Osteoblast (primary cell): ENCODE measurements around the gene SH3BP2. TPM values are rescaled to one million over a fixed set of nuclear protein-coding genes. Genes with fewer than 3 reads are reported as not detected.
A peak's percentile ranks its signal among the peaks of the same experiment; 100 is the strongest.

Experiments used
- DNase-seq: peaks from one replicate; pipeline ENCODE4 v3.0.0; 2011; ENCODE audit warnings: low spot score, mixed read lengths; ENCODE audit not compliant: insufficient read length; ENCODE audit errors: missing footprints
- H2AFZ ChIP-seq: 2 replicates; pipeline ENCODE4 v1.6.0; 2011; ENCODE audit warnings: mild to moderate bottlenecking, low read length
- H3K27ac ChIP-seq: 2 replicates; pipeline ENCODE4 v1.5.1; 2011; ENCODE audit warnings: mild to moderate bottlenecking, low read depth, low read length, moderate library complexity
- H3K27me3 ChIP-seq: 2 replicates; pipeline ENCODE4 v1.6.0; 2012; ENCODE audit warnings: mild to moderate bottlenecking, control low read depth, inconsistent platforms, low read length, moderate library complexity; ENCODE audit not compliant: insufficient read depth
- H3K36me3 ChIP-seq: 2 replicates; pipeline ENCODE4 v1.5.1; 2011; ENCODE audit warnings: mild to moderate bottlenecking, low read length, control low read depth, moderate library complexity; ENCODE audit not compliant: insufficient read depth
- H3K4me1 ChIP-seq: 2 replicates; pipeline ENCODE4 v1.5.1; 2011; ENCODE audit warnings: mild to moderate bottlenecking, low read length, control low read depth, moderate library complexity; ENCODE audit not compliant: insufficient read depth
- H3K4me2 ChIP-seq: 2 replicates; pipeline ENCODE4 v1.6.0; 2011; ENCODE audit warnings: mild to moderate bottlenecking, low read length; ENCODE audit not compliant: insufficient read depth
- H3K4me3 ChIP-seq: fragments of 200-600 bp; sonication (generic); 3 replicates; pipeline ENCODE4 v1.5.1; 2012; ENCODE audit warnings: mild to moderate bottlenecking, low read length, inconsistent platforms; ENCODE audit not compliant: insufficient read depth
- H3K79me2 ChIP-seq: 2 replicates; pipeline ENCODE4 v1.6.0; 2012; ENCODE audit warnings: mild to moderate bottlenecking, low read length, control low read depth, inconsistent platforms; ENCODE audit not compliant: insufficient read depth
- H3K9me3 ChIP-seq: 2 replicates; pipeline ENCODE4 v1.5.1; 2011; ENCODE audit warnings: low read depth, low read length, control low read depth
- H4K20me1 ChIP-seq: 2 replicates; pipeline ENCODE4 v1.6.0; 2012; ENCODE audit warnings: mild to moderate bottlenecking, low read length, control low read depth; ENCODE audit not compliant: insufficient read depth
- CTCF ChIP-seq: IDR thresholded peaks from 2 replicates; pipeline ENCODE4 v1.5.1; 2011; ENCODE audit warnings: mild to moderate bottlenecking, low read depth, low read length, moderate library complexity; ENCODE audit errors: extremely low read depth
- total RNA-seq: library from RNA; depleted of rRNA; stranded (reverse); fragments of >200 nt; gene quantifications from 2 replicates; pipeline ENCODE4 v1.2.3, GENCODE V29; 2012

Gene SH3BP2
- total RNA-seq, 1 donor, result 26.4 TPM

DNA sequence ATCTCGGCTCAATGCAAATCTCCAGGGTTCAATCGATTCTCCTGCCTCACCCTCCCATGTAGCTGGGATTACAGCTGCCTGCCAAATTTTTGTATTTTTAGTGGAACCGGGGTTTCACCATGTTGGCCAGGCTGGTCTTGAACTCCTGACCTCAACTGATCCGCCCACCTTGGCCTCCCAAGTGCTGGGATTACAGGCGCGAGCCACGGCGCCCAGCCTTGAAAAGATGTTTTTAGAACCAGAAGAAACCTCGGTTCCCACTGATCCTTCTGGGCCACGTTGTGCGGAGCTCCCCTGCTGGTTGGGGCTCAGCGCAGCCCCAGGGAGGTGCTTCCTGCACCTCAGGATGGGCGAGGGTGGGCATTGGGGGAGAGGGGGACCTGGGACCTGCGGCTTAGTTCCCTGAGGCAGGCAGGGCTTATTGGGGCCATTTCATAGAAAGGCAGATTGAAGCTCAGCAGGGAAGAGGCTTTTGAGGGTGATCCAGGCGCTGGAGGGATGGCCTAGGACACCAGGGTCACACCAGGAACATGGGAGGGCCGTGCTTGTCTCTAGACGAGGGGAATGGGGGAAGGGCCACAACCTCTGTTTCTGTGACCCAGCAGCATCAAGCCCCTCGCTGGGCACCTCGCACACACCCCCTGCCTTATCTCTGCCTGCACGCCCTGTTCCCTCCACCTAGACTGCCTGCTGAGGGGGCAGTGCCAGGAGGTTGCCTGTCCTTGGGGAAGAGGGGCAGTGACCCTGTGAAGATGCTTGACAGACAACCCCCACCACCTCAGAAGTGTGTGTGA, 44.4 kb downstream of the SH3BP2 start:
- Histone ChIP-seq H3K36me3 (peaks cover 18% of the 10 kb centered on the region), H3K4me3 (peak overlapping the region; percentile 8), H3K79me2 (no peaks in the 10 kb centered on the region), H2AFZ (no peak overlapping the region), H3K4me1 (peaks cover 19% of the 10 kb centered on the region), H3K27ac (peak overlapping the region; percentile 30), H3K4me2 (peak overlapping the region; percentile 52), H4K20me1 (no peaks in the 10 kb centered on the region), H3K27me3 (no peaks in the 10 kb centered on the region), H3K9me3 (no peaks in the 10 kb centered on the region)
- DNase-seq, result peak; percentile 61
- no peak for TF ChIP-seq CTCF

DNA sequence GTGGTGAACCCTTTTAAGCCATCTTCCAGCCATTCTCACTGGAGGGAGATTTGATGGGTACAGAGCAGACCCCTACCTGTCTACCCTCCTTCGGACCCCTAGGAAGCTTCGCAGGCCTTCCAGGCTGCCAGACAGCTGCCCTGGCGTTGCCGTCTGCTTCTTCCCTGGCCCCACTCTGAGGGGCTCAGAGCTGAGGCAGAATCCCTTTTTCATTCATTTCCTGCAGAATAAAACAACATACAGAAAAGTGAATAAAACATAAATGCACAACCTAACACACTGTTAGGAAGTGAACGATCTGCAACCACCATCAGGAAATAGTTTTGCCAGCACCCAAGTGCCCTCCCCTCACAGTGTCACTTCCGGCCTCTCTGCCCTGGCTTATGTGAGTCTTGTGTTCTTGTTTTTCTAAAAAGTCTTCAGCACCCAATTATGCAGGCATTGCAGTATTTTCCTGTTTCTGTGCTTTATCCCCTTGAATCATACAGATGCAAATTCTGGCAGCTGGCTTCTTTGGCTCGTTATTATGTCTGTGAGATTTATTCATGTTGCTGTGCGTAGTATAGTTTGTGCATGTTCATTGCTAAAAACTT, 45.1 kb downstream of the SH3BP2 start:
- Histone ChIP-seq H3K36me3 (peaks cover 17% of the 10 kb centered on the region), H4K20me1 (no peaks in the 10 kb centered on the region), H3K4me2 (peak overlapping the region; percentile 52), H3K4me3 (peak overlapping the region; percentile 8), H3K27me3 (no peaks in the 10 kb centered on the region), H2AFZ (peak overlapping the region; percentile 13), H3K27ac (peak overlapping the region; percentile 30), H3K79me2 (peaks cover 2% of the 10 kb centered on the region), H3K4me1 (peaks cover 26% of the 10 kb centered on the region), H3K9me3 (no peaks in the 10 kb centered on the region)
- peak; percentile 94 for DNase-seq
- TF ChIP-seq CTCF, result no peak

DNA sequence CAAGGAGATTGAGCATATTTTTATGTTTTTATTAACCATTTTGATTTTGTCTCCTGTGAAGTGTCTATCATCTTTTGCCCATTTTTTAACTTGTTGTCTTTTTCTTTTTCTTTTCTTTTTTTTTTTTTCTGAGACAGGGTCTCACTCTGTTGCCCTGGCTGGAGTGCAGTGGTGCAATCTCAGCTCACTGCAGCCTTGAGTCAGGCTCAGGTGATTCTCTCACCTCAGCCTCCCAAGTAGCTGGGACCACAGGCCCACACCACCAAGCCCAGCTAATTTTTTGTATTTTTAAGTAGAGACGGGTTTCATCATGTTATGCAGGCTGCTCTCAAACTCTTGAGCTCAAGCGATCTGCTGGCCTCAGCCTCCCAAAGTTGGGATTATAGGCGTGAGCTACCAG, 46.2 kb downstream of the SH3BP2 start:
- H3K79me2 ChIP-seq, result peaks cover 7% of the 10 kb centered on the region
- no peaks in the 10 kb centered on the region for H4K20me1 ChIP-seq
- no peak overlapping the region for H3K27ac ChIP-seq
- no peak overlapping the region for H3K4me2 ChIP-seq
- no peak for TF ChIP-seq CTCF
- no peak for DNase-seq
- H3K27me3 ChIP-seq, result no peaks in the 10 kb centered on the region
- peaks cover 13% of the 10 kb centered on the region for H3K36me3 ChIP-seq
- H3K9me3 ChIP-seq, result no peaks in the 10 kb centered on the region
- H3K4me3 ChIP-seq, result no peak overlapping the region
- H2AFZ ChIP-seq, result no peak overlapping the region
- H3K4me1 ChIP-seq, result peaks cover 27% of the 10 kb centered on the region

- peak overlapping the region; percentile 89 for H3K4me3 ChIP-seq
- peaks cover 30% of the 10 kb centered on the region for H4K20me1 ChIP-seq
- H2AFZ ChIP-seq, result peak overlapping the region; percentile 85
- H3K79me2 ChIP-seq, result peaks cover 44% of the 10 kb centered on the region
- H3K9me3 ChIP-seq, result no peaks in the 10 kb centered on the region
- no peaks in the 10 kb centered on the region for H3K27me3 ChIP-seq
- H3K27ac ChIP-seq, result peak overlapping the region; percentile 78
- peak; percentile 80 for DNase-seq
- no peaks in the 10 kb centered on the region for H3K36me3 ChIP-seq
- no peak for TF ChIP-seq CTCF
- H3K4me2 ChIP-seq, result peak overlapping the region; percentile 95
- peaks cover 22% of the 10 kb centered on the region for H3K4me1 ChIP-seq
Observed at GRCh38 chr4:2842687-2843262, 49.9 kb downstream of the SH3BP2 start.
